GM12873 (cell line): ENCODE data around the gene LCN6.

ENCODE experiments used
- CTCF ChIP-seq: IDR thresholded peaks from 2 replicates; pipeline ENCODE4 v1.5.1; 2012; ENCODE audit warnings: low read depth, mild to moderate bottlenecking, moderate library complexity, low read length, control low read depth; ENCODE audit not compliant: insufficient read depth; ENCODE audit errors: missing control alignments

Gene LCN6

GRCh38 chr9:136725612-136726011 is 22.7 kb downstream of the LCN6 start:
- no peak for TF ChIP-seq CTCF

GRCh38 chr9:136724772-136725171 is 23.6 kb downstream of the LCN6 start:
- no peak for TF ChIP-seq CTCF

- no peak for TF ChIP-seq CTCF
Observed at GRCh38 chr9:136723989-136724388, 24.3 kb downstream of the LCN6 start.

DNA sequence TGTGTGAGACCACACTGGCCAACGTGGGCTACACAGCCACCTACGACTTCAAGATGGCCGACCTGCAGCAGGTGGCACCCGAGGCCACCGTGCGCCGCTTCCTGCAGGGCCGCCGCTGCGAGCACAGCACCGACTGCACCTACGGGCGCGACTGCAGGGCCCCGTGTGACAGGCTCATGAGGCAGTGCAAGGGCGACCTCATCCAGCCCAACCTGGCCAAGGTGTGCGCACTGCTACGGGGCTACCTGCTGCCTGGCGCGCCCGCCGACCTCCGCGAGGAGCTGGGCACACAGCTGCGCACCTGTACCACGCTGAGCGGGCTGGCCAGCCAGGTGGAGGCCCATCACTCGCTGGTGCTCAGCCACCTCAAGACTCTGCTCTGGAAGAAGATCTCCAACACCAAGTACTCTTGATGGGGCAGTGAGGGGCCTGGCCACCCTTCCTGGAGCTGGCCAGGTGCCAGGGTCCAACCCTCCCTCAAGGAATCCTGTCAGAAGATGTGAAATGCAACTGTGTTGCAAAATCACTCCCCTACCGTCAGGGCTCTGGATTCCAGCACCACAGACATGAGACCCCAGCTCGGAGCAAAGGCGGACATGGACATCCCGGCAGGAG is 24.9 kb downstream of the LCN6 start:
- TF ChIP-seq CTCF: no peak

- TF ChIP-seq CTCF: no peak
Observed at GRCh38 chr9:136722969-136723356, 25.4 kb downstream of the LCN6 start.

GRCh38 chr9:136722093-136722968 is 26.0 kb downstream of the LCN6 start:
- no peak for TF ChIP-seq CTCF

DNA sequence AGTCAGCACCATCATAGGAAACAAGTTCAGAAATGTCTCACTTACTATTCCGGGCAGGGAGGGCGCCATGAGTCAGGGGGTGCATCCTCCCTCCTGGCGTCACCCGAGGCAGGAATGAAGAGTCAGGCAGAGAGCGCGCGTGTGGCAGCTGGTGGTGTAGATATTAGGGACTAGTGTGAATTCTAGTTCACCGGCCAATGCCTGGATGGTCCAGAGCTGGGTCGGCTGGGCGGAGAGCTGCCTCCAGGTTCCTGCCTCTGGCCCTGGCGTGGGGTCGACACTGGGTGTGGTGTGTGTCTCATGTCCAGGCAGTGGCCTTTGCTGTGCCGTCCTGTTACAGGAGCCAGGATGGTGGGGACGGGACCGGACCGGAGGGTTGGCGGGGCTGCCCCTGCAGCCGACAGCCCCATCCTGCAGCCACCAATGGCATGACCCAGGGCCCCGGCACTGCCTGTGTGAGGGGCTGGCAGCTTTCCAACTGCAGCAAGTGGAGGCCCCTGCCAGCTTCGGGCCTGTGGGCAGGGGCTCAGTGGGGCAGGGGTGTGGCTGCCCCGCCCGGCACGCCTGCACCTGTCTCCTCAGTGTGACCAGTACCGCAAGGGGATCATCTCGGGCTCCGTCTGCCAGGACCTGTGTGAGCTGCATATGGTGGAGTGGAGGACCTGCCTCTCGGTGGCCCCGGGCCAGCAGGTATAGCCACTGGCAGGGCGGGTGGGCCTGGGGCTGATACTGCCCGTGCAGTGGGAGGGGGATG is 26.8 kb downstream of the LCN6 start:
- TF ChIP-seq CTCF: no peak
